GM19351 (cell line): ENCODE results near the gene TNK1.

ENCODE experiments used
- ATAC-seq: cut with Tn5 transposase; IDR thresholded peaks from one replicate; pipeline ENCODE4 v1.9.1; 2021; ENCODE audit warnings: mild to moderate bottlenecking, moderate library complexity; ENCODE audit not compliant: unreplicated experiment

The TNK1 gene

GRCh38 chr17:7389924-7390910, 9.3 kb downstream of the TNK1 start:
- no peak for ATAC-seq

GRCh38 chr17:7391307-7391706, 10.4 kb downstream of the TNK1 start:
- no peak for ATAC-seq

- no peak for ATAC-seq
Measured at GRCh38 chr17:7392696-7393612, 12.1 kb downstream of the TNK1 start.

- peak; percentile 52 for ATAC-seq
Measured at GRCh38 chr17:7393613-7394451, 12.9 kb downstream of the TNK1 start.

- ATAC-seq, result peak; percentile 70
Measured at GRCh38 chr17:7394452-7395191, 13.7 kb downstream of the TNK1 start, which contains the start of gene PLSCR3. Gene PLSCR3, minus strand, starts transcription at chr17:7394525. Its CDS starts 415 bp downstream, at chr17:7394110.

- ATAC-seq, result no peak
Measured at GRCh38 chr17:7396147-7396546, 15.3 kb downstream of the TNK1 start.

- no peak for ATAC-seq
Measured at GRCh38 chr17:7398612-7399011, 17.7 kb downstream of the TNK1 start.

- no peak for ATAC-seq
Measured at GRCh38 chr17:7403043-7403726, 22.3 kb downstream of the TNK1 start.

- ATAC-seq, result peak; percentile 19
Measured at GRCh38 chr17:7403727-7403976, 22.8 kb downstream of the TNK1 start.

- peak; percentile 95 for ATAC-seq
Measured at GRCh38 chr17:7403977-7404736, 23.3 kb downstream of the TNK1 start, which contains the start of gene TMEM256. Gene TMEM256, minus strand, starts transcription at chr17:7404097. Its CDS starts 13 bp downstream, at chr17:7404084.

GRCh38 chr17:7404737-7405349, 24.0 kb downstream of the TNK1 start:
- peak; percentile 15 for ATAC-seq

GRCh38 chr17:7405350-7406234, 24.7 kb downstream of the TNK1 start:
- no peak for ATAC-seq

- no peak for ATAC-seq
Measured at GRCh38 chr17:7406235-7406825, 25.4 kb downstream of the TNK1 start.

GRCh38 chr17:7407082-7407481, 26.2 kb downstream of the TNK1 start:
- no peak for ATAC-seq

- no peak for ATAC-seq
Measured at GRCh38 chr17:7407485-7408251, 26.8 kb downstream of the TNK1 start, which contains the start of gene NLGN2. Gene NLGN2, plus strand, starts transcription at chr17:7407845. Its CDS starts 411 bp downstream, at chr17:7408256.

GRCh38 chr17:7408252-7408727, 27.4 kb downstream of the TNK1 start:
- ATAC-seq, result no peak
